ENCODE results near the gene GNG10. TPM values are rescaled to one million over a fixed set of nuclear protein-coding genes. Genes with fewer than 3 reads are reported as not detected.

The GNG10 gene
- total RNA-seq, 1 experiment from 2014 or later: 21.5 TPM

DNA sequence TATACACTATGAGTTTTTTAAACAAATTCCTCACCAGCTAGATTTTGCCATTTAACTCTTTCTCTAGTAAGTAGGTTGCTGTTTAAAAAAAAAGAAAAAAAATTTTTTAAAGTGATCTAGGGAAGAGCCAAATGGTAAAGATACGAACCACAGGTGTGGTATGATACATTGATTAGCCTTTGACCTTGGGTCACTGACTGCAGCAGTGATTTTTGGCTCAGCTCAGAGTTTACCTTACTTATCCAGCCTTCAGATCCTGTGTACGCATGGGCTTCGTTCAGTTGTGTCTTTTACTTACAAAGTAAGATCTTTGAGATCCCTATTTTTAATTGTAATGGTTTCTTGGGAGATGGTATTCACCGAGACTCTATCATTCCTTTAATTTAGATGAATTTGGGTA is 12.4 kb upstream of the GNG10 start:
- no peak for TF ChIP-seq CTCF (IDR thresholded peaks at IDR 0.05; ENCODE audit: unreplicated experiment)
- no peaks in the 10 kb centered on the region for H3K27me3 Mint-ChIP-seq (ENCODE audit: unreplicated experiment)
- no peaks in the 10 kb centered on the region for H3K36me3 Mint-ChIP-seq (ENCODE audit: insufficient read depth, unreplicated experiment)
- DNase-seq: no peak
- no peak overlapping the region for H3K27ac Mint-ChIP-seq (ENCODE audit: unreplicated experiment)
- H3K4me3 Mint-ChIP-seq (ENCODE audit: low read depth, unreplicated experiment): no peak overlapping the region
- intact Hi-C loops (cut with micrococcal nuclease; ENCODE audit: unreplicated experiment): no loop called here
- H3K4me1 Mint-ChIP-seq (ENCODE audit: low read depth, unreplicated experiment): no peaks in the 10 kb centered on the region
- CTCF ChIA-PET: no interaction called here
- H3K9me3 Mint-ChIP-seq (ENCODE audit: low read depth, unreplicated experiment): no peaks in the 10 kb centered on the region
- BruUV-seq (replicated peaks): no TSS peak

DNA sequence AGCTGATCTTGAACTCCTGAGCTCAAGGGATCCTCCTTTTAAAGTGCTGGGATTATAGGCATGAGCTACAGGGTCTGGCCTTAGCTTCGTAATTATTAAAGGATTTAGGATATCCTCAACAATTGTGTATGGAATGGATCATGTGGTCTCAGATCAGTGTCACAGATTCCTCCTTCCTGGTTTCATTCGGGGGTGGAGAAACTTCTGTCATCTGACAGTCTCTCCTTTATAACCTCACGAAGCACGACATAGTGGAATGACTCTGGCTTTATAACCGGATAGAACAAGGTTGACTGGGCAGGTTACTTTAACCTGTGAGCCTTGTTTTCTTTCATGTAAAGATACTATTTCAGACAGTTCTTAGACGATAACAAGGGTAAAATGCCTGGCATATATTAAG is 4.4 kb upstream of the GNG10 start:
- no peak for TF ChIP-seq CTCF (IDR thresholded peaks at IDR 0.05; ENCODE audit: unreplicated experiment)
- Mint-ChIP-seq H3K4me3 (ENCODE audit: low read depth, unreplicated experiment) (no peak overlapping the region), H3K27ac (ENCODE audit: unreplicated experiment) (no peak overlapping the region), H3K27me3 (ENCODE audit: unreplicated experiment) (no peaks in the 10 kb centered on the region), H3K4me1 (ENCODE audit: low read depth, unreplicated experiment) (peaks cover 3% of the 10 kb centered on the region), H3K36me3 (ENCODE audit: insufficient read depth, unreplicated experiment) (peaks cover 16% of the 10 kb centered on the region), H3K9me3 (ENCODE audit: low read depth, unreplicated experiment) (no peaks in the 10 kb centered on the region)
- intact Hi-C loops (cut with micrococcal nuclease; ENCODE audit: unreplicated experiment): no loop called here
- no TSS peak for BruUV-seq (replicated peaks)
- CTCF ChIA-PET: no interaction called here
- DNase-seq: no peak

- H3K4me1 Mint-ChIP-seq (ENCODE audit: low read depth, unreplicated experiment): peaks cover 20% of the 10 kb centered on the region
- CTCF ChIA-PET: no interaction called here
- no peak overlapping the region for H3K27ac Mint-ChIP-seq (ENCODE audit: unreplicated experiment)
- no peak for TF ChIP-seq CTCF (IDR thresholded peaks at IDR 0.05; ENCODE audit: unreplicated experiment)
- H3K36me3 Mint-ChIP-seq (ENCODE audit: insufficient read depth, unreplicated experiment): peaks cover 25% of the 10 kb centered on the region
- H3K27me3 Mint-ChIP-seq (ENCODE audit: unreplicated experiment): no peaks in the 10 kb centered on the region
- no peaks in the 10 kb centered on the region for H3K9me3 Mint-ChIP-seq (ENCODE audit: low read depth, unreplicated experiment)
- intact Hi-C loops (cut with micrococcal nuclease; ENCODE audit: unreplicated experiment): loop anchor here (2.0 kb wide), 1 partner anchor 60 kb away; the partner anchor contains the start of gene PTGR1
- no peak overlapping the region for H3K4me3 Mint-ChIP-seq (ENCODE audit: low read depth, unreplicated experiment)
- DNase-seq: no peak
- no TSS peak for BruUV-seq (replicated peaks)
Measured at GRCh38 chr9:111658943-111659342, 2.5 kb upstream of the GNG10 start.

- no peak for DNase-seq
- peaks cover 25% of the 10 kb centered on the region for H3K36me3 Mint-ChIP-seq (ENCODE audit: insufficient read depth, unreplicated experiment)
- no peaks in the 10 kb centered on the region for H3K9me3 Mint-ChIP-seq (ENCODE audit: low read depth, unreplicated experiment)
- CTCF ChIA-PET: no interaction called here
- H3K4me3 Mint-ChIP-seq (ENCODE audit: low read depth, unreplicated experiment): no peak overlapping the region
- no peak for TF ChIP-seq CTCF (IDR thresholded peaks at IDR 0.05; ENCODE audit: unreplicated experiment)
- BruUV-seq (replicated peaks): no TSS peak
- peaks cover 20% of the 10 kb centered on the region for H3K4me1 Mint-ChIP-seq (ENCODE audit: low read depth, unreplicated experiment)
- no peaks in the 10 kb centered on the region for H3K27me3 Mint-ChIP-seq (ENCODE audit: unreplicated experiment)
- H3K27ac Mint-ChIP-seq (ENCODE audit: unreplicated experiment): no peak overlapping the region
- intact Hi-C loops (cut with micrococcal nuclease; ENCODE audit: unreplicated experiment): loop anchor here (2.0 kb wide), 1 partner anchor 61 kb away; the partner anchor contains the start of gene PTGR1
Measured at GRCh38 chr9:111659691-111660090, 1.7 kb upstream of the GNG10 start.

All from Calu3 (cell line).